Activated CD8-positive, alpha-beta memory T cell treated with anti-CD3 and anti-CD28 coated beads for 1 hour (primary cell): ENCODE results near the gene PPP1R11.

Experiments
- DNase-seq, 2 donors: peaks; one replicate each; pipeline ENCODE4 v3.0.0-alpha.2; 2020; ENCODE audit warnings: low read depth in 1 of 2; ENCODE audit errors: extremely low read depth in 1 of 2

Gene PPP1R11

DNA sequence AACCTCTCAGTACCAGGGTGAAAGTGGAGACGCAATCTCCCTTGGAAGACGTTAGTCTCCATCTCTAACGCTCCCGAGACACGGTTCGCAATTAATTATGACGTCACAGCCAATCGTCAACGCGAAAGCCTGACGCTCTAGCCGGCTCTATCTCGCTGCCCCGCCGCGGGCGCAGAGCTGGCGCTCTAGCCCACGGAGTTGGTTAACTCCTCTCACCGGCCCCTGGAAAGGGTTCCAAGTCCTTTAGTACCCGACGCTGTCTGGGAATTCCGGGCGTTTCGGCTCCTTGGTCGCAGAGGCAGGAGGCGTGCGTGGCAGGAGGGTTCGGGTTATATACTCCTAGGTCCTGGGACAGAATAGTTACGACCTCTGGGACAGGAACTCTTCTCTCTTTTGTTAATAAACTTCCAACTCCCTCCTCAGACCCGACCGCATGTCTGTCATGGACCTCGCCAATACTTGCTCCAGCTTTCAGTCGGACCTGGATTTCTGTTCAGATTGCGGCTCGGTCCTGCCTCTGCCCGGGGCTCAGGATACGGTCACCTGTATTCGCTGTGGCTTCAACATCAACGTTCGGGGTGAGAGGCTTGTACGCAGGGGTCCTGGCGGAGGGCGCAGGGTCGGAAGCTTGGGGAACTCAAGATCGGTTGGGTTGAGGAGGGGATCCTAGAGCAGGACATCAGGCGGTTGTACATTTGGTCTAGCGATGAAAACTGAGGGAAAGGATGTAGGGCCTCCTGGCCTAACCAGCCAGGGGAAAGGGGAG is 5.7 kb upstream of the PPP1R11 start, which contains the start of gene POLR1H:
POLR1H (plus strand) TSS at position 174 of the 766 bp plus-strand sequence; CDS start at position 434, 260 bp downstream.
- DNase-seq = peak; percentile 68 to 71

- DNase-seq = no peak
Observed at GRCh38 chr6:30061858-30062458, 5.0 kb upstream of the PPP1R11 start.

DNA sequence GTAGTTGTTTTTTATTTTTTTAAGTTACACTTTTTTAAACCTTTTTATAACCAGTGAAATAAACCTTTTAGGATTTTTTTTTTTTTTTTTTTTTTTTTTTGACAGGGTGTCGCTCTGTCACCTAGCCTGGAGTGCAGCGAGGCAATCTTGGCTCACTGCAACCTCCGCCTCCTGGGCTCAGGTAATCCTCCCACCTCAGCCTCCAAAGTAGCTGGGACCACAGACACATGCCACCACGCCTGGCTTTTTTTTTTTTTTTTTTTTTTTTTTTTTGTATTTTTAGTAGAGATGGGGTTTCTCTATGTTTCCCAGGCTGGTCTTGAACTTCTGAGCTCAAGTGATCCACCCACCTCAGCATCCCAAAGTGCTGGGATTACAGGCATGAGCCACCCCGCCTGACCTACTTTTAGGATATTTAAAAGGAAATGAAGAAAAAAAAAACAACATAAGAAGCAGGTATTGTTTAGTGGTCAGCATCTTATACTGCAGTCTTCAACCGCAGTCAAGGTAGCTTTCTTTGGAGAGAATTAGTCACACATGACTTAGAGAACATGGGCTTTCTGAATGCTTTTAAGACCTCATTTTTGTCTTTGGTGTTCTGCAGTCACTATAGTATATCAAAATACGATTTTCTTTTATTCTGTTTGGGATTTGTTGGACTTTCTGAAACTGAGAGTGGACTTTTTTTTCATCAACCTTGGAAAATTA is 4.4 kb upstream of the PPP1R11 start:
- no peak for DNase-seq

- DNase-seq = no peak
Observed at GRCh38 chr6:30063315-30063714, 3.7 kb upstream of the PPP1R11 start.

- no peak for DNase-seq
Observed at GRCh38 chr6:30066082-30066481, 916 bp upstream of the PPP1R11 start.

DNA sequence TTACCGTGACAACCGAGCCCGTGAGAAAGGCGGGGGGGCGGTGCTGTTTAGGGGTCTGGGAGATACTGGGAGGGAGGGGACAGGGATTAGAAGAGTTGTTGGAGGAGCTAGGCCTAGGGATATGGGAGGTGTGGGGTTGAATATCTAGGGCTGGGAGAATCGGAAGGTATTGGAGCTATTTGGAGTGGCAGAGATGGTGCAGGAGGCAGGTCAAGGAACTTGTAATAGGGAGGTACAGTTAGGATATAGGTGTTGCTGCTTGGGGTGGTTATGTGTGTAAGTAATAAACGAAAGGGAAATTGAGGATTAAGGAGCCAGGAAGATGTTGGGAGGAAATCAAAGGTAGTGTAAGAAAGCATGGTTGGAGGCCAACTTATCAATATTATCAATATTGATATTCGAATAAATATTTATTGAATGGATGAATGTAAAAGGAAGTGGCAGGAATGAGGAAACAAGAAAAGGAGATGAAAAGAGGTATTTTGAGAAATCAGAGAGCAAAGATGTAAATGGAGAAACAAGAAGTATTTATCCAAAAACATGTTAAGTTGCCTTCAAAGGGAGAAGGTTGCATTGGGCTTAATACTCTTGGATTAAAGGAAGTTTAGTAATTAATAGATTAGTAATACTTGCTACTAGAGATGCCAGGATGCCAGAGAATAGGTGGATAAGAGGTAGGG is 602 bp downstream of the PPP1R11 start:
- DNase-seq = no peak

DNA sequence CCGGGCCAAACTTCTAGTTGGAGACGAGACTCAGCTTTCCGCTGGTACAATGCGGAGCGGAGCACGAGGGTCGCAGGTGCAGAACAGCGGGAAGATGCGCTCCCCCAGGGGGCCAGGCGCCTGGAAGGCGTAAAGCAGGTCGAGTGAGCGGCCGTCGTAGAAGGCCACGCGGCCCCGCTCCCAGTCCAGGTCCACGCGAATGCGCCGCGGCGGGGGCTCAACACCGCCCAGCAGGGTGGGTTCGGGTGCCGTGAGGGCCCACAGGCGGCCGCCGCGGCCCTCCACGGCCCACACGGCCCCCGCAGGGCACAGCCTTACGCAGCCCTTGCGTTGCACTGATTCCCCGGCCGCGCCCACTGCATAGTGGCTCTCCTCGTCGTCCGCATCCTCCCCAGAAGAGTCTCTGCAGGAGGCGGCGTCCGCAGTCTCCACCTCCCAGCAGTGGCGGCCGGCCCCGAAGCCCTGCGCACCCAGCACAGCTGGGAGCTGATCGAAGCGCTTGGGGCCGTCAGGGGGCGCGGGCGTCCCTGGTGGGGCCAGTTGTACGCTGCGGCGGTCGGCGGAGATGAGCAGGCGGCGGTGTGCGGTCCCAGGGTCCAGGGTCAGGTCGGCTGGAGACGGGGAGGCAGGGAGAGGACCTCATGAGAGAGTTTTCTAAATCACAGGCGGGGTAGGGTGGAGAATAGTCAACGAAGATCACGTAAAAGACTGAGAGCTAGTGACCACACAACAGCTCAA is 4.3 kb downstream of the PPP1R11 start:
- no peak for DNase-seq

DNA sequence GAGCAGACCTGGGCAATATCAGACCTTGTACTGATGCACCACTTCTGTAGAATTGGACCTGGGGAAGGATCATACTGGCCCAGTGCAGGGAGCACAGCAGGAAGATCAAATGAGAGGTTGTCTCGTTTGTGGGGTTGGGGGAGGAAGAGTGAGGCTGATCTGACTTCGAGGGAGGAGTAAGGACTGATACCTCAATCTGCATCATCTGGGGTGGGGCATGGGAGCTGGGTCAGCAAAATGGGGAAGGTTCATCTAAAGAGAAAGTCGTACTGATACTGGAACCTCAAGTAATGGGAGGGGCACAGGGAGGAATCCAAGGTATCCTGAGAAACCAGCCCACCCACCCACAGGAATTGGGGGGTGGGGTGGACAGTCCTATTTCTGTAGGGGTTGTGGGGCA is 4.9 kb downstream of the PPP1R11 start:
- no peak for DNase-seq

DNA sequence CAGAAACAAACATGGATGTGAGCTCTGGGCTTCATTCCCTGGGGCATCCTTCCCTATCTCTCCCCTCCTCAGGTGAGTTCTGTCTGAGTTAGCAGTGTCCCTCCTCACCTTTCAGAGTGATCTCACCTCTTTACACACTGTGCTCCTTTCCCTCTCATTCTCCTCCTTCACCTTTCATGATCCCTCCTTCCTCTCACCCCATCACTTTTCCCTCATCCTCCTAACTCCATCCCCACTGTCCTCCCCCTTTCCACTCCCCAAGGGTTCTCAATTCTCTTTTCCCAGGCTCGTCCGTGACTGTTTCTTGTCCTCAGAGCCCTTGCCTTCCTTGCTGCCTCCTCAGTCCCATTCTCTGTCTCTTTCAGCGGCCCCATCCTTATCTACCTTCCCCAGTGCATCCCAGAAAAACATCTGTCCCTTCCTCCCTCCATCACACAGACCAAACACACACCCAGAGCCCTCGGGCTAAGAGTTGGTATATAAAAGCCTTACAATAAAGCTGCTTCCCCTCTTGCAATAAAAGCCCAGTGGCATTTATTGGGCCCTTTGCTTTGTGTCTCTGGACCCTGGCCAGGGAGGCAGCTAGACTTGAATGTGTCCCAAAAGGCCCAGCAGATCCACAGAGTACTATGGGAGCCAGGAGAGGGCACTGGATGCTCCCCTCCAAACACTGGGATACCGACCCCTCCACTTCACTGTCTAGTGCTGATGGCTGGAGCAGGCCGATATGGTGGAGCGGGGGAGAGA is 6.7 kb downstream of the PPP1R11 start:
- DNase-seq = no peak

DNA sequence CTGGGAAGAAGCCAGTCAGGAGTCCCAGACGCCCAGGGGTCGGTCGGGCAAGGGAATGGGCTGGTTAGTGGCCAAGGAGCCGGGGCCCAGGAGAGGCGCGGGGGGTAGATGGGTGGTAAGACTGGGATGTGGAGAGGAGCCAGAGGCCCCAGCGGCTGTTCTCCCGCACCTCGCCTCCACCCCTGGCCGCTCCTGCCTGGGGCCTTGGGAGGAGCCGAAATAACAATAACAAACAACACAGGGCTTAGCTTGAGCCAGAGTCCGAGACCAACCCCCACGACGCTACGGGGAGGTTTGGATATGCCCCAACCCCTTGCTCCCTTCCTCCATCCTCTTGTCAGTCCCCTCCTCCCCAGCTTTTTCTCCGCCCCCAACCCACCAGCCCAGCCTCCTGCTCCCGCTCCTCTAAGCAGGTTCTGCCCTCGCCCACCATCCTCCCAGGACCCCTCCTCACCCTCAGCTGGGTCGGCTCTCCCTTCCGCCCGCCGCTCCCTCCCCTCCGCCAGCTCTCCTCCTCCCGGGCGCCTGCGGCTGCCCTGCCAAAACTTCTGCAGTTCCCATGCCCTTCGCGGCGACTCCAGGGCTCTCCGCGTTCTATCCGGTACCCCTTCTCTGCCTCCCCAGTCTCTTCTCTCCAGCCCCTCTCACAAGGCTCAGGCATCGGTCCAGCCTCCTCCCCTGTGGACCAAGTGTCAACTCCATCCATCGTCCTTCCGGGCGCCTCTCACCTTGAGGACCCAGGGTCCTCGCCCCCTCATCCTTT is 7.5 kb downstream of the PPP1R11 start:
- DNase-seq = no peak

- DNase-seq = no peak
Observed at GRCh38 chr6:30075094-30075789, 8.2 kb downstream of the PPP1R11 start, which contains the start of gene RNF39. Gene RNF39, minus strand, starts transcription at chr6:30075769. Its CDS starts 184 bp downstream, at chr6:30075585.

DNA sequence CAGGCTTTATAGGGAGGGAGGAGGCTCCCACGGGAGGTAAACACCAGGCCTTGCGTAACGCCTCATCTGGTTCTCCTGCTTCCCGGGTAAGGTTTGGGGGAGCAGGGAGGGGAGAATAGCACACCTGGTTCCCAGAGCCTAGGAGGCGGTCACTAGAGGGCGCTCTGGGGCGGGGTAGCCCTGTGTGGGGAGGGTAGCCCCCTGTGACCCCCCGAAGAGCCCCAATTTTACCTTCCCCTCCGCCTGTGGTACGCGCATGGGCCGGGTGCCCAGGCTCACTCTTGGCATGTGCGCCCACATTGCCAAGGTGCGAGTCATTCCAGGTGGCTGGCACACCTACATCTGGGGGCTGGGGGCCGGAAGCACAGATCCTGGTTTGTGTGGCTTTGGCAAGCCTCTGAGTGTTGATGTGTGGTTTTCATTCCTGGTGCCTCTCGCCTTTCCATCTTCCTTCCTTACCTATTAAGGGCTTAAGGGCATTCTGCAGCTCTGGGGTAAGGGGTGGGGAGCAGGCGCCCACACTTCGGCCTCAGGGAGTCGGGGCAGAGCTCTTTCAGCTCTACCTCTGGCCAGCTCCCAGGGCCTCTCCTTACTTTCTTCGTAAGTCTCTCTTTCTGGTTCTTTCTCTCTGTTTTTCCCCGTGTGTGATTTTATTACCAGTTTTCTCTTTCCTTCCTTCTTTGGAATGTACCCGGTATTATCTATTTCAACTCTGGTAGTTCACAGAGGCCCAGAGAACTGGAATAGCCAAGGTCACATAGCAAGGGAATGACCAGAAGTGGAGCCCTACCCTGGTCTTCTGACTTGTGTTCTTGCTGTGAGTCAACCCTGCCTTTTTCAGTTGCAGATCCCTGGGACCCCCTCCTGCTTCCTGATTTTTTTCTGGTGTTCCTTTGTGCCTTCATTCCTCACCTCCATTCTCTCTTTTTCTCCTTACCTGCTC is 9.1 kb downstream of the PPP1R11 start:
- DNase-seq = no peak

DNA sequence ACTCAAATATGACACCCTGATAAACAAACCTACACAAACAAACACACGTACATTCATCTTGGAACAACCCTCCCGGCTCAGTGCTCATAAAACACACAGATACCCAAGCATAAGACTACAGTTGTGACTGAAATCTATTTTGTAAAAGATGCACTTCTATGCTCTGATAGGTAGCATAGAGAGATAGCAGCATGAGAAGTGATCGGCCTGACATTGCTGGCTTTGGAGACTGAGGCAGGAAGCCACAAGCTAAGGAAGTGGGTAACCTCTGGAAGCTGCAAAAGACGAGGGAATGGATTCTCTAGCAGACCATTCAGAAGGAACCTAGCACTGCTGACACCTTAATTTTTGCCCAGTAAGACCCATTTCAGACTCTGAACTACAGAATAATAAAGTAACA is 10.2 kb downstream of the PPP1R11 start:
- DNase-seq = no peak

GRCh38 chr6:30087876-30088275 is 20.9 kb downstream of the PPP1R11 start:
- DNase-seq = no peak

DNA sequence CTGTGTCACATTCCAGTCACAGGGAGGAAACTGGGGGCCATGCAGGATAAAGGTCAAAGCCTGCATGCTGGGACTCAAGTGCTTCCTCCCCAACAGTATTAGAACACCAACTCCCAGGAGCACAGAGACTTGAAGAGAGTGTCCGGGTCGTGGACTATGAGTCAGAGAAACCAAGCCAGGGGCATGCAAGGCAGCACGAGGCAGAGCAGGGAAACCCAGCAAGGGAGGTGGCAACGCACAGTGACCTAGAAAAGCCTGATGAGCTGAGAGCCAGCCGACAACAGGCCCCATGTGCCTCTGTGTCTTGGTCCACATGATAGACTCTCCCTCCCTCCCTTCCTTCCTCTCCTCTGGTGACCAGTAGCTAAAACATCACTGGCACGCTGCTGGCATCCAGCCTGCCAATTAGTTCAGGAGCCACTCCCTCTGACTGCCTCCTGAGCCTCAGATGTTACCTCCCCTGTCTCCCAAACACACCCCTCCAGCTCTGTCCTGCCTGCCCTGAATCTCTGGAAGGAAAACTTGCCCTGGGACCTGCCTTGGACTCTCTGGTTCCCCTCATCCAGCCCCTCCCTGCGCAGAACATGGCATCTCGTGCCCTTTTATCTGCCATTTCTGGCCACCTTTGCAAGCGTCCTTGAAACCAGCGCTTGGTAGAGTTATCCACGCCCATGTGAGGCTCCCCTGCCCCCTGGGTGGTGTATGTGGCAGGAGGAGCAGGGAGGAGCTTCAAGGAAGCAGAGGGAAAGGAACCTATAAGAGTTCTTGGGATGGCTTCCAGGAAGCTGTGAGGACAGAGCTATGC is 24.8 kb downstream of the PPP1R11 start:
- no peak for DNase-seq

DNA sequence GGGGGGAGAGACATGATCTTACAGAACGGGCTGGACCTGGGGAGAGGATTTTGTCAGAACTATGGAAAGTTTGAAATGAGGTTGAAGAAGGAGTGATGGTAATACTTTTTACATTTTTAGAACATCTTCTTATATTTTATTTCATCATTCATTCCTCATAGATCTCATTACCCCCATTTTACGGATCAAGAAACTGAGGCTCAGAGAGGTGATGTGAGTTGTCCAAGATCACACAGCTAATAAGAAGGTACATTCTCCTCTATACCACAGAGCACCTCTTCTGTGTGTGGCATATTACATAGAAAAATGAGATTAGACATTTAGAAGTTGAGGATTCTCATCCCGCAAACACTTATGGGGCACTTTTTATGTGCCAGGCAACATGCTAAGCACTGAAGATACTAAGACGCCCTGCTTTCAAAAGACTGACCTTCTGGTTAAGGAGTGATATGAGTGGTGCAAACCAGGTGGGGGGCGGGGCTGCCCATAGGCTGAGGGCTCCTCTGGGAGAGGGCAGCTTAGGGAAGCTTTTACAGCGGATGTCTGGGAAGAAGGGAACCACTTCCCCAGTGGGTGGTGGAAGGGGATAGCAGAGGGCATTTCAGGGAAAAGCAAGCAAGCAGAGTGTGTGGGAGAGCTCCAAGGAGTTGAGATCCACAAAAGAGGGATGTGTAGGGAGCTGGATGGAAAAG is 26.0 kb downstream of the PPP1R11 start:
- no peak for DNase-seq
